Astrocyte of the cerebellum (primary cell): ENCODE measurements around the gene CAGE1.

Source experiments
- DNase-seq: peaks from one replicate; pipeline ENCODE4 v3.0.0-alpha.2; 2011; ENCODE audit warnings: low read depth
- H3K4me3 ChIP-seq: 2 replicates; pipeline ENCODE4 v1.5.1; 2011; ENCODE audit warnings: mild to moderate bottlenecking, low read depth, low read length, moderate library complexity
- in situ Hi-C: cut with HindIII; loops from 2 replicates; pipeline ENCODE4 v1.10.0; 2017; ENCODE audit warnings: low sequenced_read_pairs
- TF ChIP-seq, protein P1 (sequence below): IDR thresholded peaks from 2 replicates; pipeline ENCODE4 v1.5.1; 2012; ENCODE audit warnings: low read length, low read depth, moderate library complexity, mild to moderate bottlenecking; ENCODE audit errors: missing control alignments

CAGE1 gene

DNA sequence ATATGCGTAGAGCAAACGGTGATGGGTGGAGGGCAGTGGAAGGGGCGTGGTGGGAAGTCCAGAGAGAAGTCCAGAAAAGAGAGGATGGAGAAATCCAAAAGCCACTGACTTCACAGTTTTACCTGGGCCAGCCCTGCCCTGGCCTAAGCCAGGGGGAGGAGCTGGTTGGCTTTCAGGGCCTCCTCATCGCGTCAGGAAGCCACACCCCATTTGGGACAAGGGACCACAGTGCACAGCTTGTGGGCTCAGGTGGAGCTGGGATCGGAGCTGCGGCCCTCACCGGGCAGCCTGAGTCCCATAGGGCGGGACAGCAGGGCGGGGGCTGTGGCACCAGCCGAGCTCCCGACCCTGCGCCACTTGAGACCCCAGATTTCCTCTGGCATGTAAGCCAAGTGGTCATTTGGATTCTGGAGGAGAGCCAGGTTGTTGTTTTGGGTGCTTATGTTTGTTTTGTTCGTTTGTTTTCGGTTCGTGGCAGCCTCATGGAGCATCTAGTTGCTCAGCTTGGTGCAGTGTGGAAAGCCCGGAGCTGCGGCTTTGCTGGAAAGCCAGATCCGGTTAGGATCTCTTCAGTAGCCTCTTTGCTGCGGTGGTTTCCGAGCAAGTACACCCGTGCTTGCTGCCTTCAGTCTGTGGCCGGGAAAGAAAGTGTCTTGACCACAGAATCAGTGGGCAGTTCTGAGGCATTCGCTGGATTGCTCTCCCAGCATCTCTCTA is 42.3 kb upstream of the CAGE1 start:
- H3K4me3 ChIP-seq: no peak overlapping the region
- TF ChIP-seq, protein P1, sequence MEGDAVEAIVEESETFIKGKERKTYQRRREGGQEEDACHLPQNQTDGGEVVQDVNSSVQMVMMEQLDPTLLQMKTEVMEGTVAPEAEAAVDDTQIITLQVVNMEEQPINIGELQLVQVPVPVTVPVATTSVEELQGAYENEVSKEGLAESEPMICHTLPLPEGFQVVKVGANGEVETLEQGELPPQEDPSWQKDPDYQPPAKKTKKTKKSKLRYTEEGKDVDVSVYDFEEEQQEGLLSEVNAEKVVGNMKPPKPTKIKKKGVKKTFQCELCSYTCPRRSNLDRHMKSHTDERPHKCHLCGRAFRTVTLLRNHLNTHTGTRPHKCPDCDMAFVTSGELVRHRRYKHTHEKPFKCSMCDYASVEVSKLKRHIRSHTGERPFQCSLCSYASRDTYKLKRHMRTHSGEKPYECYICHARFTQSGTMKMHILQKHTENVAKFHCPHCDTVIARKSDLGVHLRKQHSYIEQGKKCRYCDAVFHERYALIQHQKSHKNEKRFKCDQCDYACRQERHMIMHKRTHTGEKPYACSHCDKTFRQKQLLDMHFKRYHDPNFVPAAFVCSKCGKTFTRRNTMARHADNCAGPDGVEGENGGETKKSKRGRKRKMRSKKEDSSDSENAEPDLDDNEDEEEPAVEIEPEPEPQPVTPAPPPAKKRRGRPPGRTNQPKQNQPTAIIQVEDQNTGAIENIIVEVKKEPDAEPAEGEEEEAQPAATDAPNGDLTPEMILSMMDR: no peak
- no peak for DNase-seq
- in situ Hi-C loops: no loop called here

- DNase-seq: no peak
- TF ChIP-seq, protein P1: no peak
- H3K4me3 ChIP-seq: no peak overlapping the region
- in situ Hi-C loops: no loop called here
Observed at GRCh38 chr6:7431313-7431673, 41.8 kb upstream of the CAGE1 start.

- DNase-seq: no peak
- in situ Hi-C loops: no loop called here
- TF ChIP-seq, protein P1: no peak
- no peak overlapping the region for H3K4me3 ChIP-seq
Observed at GRCh38 chr6:7426447-7427169, 37.1 kb upstream of the CAGE1 start.

GRCh38 chr6:7425808-7426190 is 36.3 kb upstream of the CAGE1 start:
- no peak for DNase-seq
- TF ChIP-seq, protein P1: no peak
- in situ Hi-C loops: no loop called here
- no peak overlapping the region for H3K4me3 ChIP-seq

- TF ChIP-seq, protein P1: peak; percentile 15
- in situ Hi-C loops: no loop called here
- DNase-seq: no peak
- no peak overlapping the region for H3K4me3 ChIP-seq
Observed at GRCh38 chr6:7424967-7425807, 35.6 kb upstream of the CAGE1 start.

- H3K4me3 ChIP-seq: no peak overlapping the region
- TF ChIP-seq, protein P1: no peak
- in situ Hi-C loops: no loop called here
- DNase-seq: no peak
Observed at GRCh38 chr6:7424058-7424457, 34.5 kb upstream of the CAGE1 start.
